ENCODE measurements around the gene TFEB. TPM values are rescaled to one million over a fixed set of nuclear protein-coding genes. Genes with fewer than 3 reads are reported as not detected.
"Not testable (repeated sequence)": the region's sequence is repeated elsewhere in the genome, so short reads cannot be mapped to it uniquely, and the experiment has no call there.

TFEB gene
- total RNA-seq, 1 donor from 2014 or later = 5.5 TPM

- not testable (repeated sequence) for DNase-seq (ENCODE audit: low read depth in 2 of 2)
Observed at GRCh38 chr6:41766043-41766664, 30.7 kb upstream of the TFEB start.

GRCh38 chr6:41763470-41763869 is 28.1 kb upstream of the TFEB start:
- peak; percentile 87 to 90 for DNase-seq (ENCODE audit: low read depth in 2 of 2)

GRCh38 chr6:41759905-41760579 is 24.6 kb upstream of the TFEB start:
- DNase-seq (ENCODE audit: low read depth in 2 of 2) = no peak

- no peak for DNase-seq (ENCODE audit: low read depth in 2 of 2)
Observed at GRCh38 chr6:41759106-41759904, 23.9 kb upstream of the TFEB start.

GRCh38 chr6:41758641-41759035 is 23.2 kb upstream of the TFEB start:
- no peak for DNase-seq (ENCODE audit: low read depth in 2 of 2)

- no peak for DNase-seq (ENCODE audit: low read depth in 2 of 2)
Observed at GRCh38 chr6:41757931-41758640, 22.7 kb upstream of the TFEB start.

GRCh38 chr6:41757271-41757670 is 21.9 kb upstream of the TFEB start:
- no peak for DNase-seq (ENCODE audit: low read depth in 2 of 2)

GRCh38 chr6:41756354-41756753 is 20.9 kb upstream of the TFEB start:
- no peak for DNase-seq (ENCODE audit: low read depth in 2 of 2)

GRCh38 chr6:41755895-41756294 is 20.5 kb upstream of the TFEB start:
- DNase-seq (ENCODE audit: low read depth in 2 of 2) = no peak

- DNase-seq (ENCODE audit: low read depth in 2 of 2) = no peak
Observed at GRCh38 chr6:41750374-41750773, 15.0 kb upstream of the TFEB start.

GRCh38 chr6:41748542-41748941 is 13.1 kb upstream of the TFEB start:
- no peak for DNase-seq (ENCODE audit: low read depth in 2 of 2)

- DNase-seq (ENCODE audit: low read depth in 2 of 2) = no peak
Observed at GRCh38 chr6:41748102-41748477, 12.7 kb upstream of the TFEB start.

GRCh38 chr6:41747256-41748101 is 12.1 kb upstream of the TFEB start, which contains the start of gene PGC:
Gene PGC, minus strand, starts transcription at chr6:41747397. Its CDS starts 63 bp downstream, at chr6:41747334.
- DNase-seq (ENCODE audit: low read depth in 2 of 2) = no peak

GRCh38 chr6:41746107-41746506 is 10.7 kb upstream of the TFEB start:
- DNase-seq (ENCODE audit: low read depth in 2 of 2) = no peak

GRCh38 chr6:41744236-41744787 is 8.9 kb upstream of the TFEB start:
- DNase-seq (ENCODE audit: low read depth in 2 of 2) = no peak

- no peak for DNase-seq (ENCODE audit: low read depth in 2 of 2)
Observed at GRCh38 chr6:41743406-41744235, 8.2 kb upstream of the TFEB start.

GRCh38 chr6:41741625-41742490 is 6.5 kb upstream of the TFEB start:
- no peak for DNase-seq (ENCODE audit: low read depth in 2 of 2)

GRCh38 chr6:41740366-41741162 is 5.2 kb upstream of the TFEB start:
- no peak for DNase-seq (ENCODE audit: low read depth in 2 of 2)
